ENCODE data around the gene FMNL2. TPM values are rescaled to one million over a fixed set of nuclear protein-coding genes. Genes with fewer than 3 reads are reported as not detected.

FMNL2 gene
- total and polyA plus RNA-seq, 2 experiments from 2014 or later, result 16.5 to 45.4 TPM

- TF ChIP-seq, protein P1, sequence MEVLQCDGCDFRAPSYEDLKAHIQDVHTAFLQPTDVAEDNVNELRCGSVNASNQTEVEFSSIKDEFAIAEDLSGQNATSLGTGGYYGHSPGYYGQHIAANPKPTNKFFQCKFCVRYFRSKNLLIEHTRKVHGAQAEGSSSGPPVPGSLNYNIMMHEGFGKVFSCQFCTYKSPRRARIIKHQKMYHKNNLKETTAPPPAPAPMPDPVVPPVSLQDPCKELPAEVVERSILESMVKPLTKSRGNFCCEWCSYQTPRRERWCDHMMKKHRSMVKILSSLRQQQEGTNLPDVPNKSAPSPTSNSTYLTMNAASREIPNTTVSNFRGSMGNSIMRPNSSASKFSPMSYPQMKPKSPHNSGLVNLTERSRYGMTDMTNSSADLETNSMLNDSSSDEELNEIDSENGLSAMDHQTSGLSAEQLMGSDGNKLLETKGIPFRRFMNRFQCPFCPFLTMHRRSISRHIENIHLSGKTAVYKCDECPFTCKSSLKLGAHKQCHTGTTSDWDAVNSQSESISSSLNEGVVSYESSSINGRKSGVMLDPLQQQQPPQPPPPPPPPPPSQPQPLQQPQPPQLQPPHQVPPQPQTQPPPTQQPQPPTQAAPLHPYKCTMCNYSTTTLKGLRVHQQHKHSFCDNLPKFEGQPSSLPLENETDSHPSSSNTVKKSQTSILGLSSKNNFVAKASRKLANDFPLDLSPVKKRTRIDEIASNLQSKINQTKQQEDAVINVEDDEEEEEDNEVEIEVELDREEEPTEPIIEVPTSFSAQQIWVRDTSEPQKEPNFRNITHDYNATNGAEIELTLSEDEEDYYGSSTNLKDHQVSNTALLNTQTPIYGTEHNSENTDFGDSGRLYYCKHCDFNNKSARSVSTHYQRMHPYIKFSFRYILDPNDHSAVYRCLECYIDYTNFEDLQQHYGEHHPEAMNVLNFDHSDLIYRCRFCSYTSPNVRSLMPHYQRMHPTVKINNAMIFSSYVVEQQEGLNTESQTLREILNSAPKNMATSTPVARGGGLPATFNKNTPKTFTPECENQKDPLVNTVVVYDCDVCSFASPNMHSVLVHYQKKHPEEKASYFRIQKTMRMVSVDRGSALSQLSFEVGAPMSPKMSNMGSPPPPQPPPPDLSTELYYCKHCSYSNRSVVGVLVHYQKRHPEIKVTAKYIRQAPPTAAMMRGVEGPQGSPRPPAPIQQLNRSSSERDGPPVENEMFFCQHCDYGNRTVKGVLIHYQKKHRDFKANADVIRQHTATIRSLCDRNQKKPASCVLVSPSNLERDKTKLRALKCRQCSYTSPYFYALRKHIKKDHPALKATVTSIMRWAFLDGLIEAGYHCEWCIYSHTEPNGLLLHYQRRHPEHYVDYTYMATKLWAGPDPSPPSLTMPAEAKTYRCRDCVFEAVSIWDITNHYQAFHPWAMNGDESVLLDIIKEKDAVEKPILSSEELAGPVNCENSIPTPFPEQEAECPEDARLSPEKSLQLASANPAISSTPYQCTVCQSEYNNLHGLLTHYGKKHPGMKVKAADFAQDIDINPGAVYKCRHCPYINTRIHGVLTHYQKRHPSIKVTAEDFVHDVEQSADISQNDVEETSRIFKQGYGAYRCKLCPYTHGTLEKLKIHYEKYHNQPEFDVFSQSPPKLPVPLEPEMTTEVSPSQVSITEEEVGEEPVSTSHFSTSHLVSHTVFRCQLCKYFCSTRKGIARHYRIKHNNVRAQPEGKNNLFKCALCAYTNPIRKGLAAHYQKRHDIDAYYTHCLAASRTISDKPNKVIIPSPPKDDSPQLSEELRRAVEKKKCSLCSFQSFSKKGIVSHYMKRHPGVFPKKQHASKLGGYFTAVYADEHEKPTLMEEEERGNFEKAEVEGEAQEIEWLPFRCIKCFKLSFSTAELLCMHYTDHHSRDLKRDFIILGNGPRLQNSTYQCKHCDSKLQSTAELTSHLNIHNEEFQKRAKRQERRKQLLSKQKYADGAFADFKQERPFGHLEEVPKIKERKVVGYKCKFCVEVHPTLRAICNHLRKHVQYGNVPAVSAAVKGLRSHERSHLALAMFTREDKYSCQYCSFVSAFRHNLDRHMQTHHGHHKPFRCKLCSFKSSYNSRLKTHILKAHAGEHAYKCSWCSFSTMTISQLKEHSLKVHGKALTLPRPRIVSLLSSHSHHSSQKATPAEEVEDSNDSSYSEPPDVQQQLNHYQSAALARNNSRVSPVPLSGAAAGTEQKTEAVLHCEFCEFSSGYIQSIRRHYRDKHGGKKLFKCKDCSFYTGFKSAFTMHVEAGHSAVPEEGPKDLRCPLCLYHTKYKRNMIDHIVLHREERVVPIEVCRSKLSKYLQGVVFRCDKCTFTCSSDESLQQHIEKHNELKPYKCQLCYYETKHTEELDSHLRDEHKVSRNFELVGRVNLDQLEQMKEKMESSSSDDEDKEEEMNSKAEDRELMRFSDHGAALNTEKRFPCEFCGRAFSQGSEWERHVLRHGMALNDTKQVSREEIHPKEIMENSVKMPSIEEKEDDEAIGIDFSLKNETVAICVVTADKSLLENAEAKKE (CRISPR knock-in tag; IDR thresholded peaks at IDR 0.05), result no peak
- TF ChIP-seq POLR2AphosphoS5 (IDR thresholded peaks at IDR 0.05; ENCODE audit: low read depth) (no peak), NANOG (IDR thresholded peaks at IDR 0.05; ENCODE audit: borderline replicate concordance) (no peak), JUNB (IDR thresholded peaks at IDR 0.05; ENCODE audit: unreplicated experiment) (no peak), EZH2phosphoT487 (IDR thresholded peaks at IDR 0.05; ENCODE audit: unreplicated experiment) (no peak), CREB1 (CRISPR knock-in tag; IDR thresholded peaks at IDR 0.05; ENCODE audit: low read depth) (no peak), ETS1 (IDR thresholded peaks at IDR 0.05) (no peak), EZH2 (IDR thresholded peaks at IDR 0.05; ENCODE audit: low read depth, unreplicated experiment) (no peak)
These were observed 278.3 kb downstream of the FMNL2 start (continued) for GRCh38 chr2:152613235-152613634.

DNA sequence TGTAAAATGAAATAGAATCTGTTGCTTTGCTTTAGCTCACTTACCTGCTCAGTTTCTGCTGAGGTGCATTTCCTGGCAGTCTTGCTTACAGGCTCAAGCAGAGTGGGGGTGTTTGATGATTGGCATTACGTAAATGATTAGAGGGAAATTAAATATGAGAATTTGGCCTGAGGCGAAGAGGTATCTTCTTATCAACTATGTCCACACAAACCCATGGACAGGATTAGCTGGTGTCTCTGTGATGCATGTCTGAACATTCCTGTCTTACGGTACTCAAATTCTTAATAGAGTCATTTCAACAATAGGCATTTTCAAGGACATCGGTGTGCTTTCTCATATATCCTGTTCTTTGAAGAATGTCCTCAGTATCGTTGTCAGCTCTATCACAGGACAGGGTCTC, 280.2 kb downstream of the FMNL2 start:
- Histone ChIP-seq H3K36me3 (ENCODE audit: insufficient read depth) (peaks cover 6% of the 10 kb centered on the region; the same call in 1 of the 2 replicates), H3K4me1 (ENCODE audit: insufficient read depth) (no peaks in the 10 kb centered on the region), H3K9me2 (ENCODE audit: insufficient read depth) (no peaks in the 10 kb centered on the region), H4K20me1 (replicated peaks; ENCODE audit: insufficient read depth) (peaks cover 2% of the 10 kb centered on the region; the same call in 1 of the 2 replicates), H3F3A (replicated peaks; ENCODE audit: low read depth) (no peaks in the 10 kb centered on the region), H3K27ac (ENCODE audit: low read depth) (no peak overlapping the region), H3K79me2 (replicated peaks; ENCODE audit: insufficient read depth) (no peaks in the 10 kb centered on the region), H3K27me3 (ENCODE audit: insufficient read depth) (no peaks in the 10 kb centered on the region), H2AFZ (no peak overlapping the region), H3K4me2 (no peak overlapping the region), H3K4me3 (no peak overlapping the region)
- Mint-ChIP-seq H3K27ac (no peak overlapping the region), H3K9me3 (no peaks in the 10 kb centered on the region), H3K4me1 (peaks cover 4% of the 10 kb centered on the region; the same call in 1 of the 3 replicates), H3K4me3 (no peak overlapping the region), H3K36me3 (ENCODE audit: low read depth) (peaks cover 39% of the 10 kb centered on the region), H3K27me3 (ENCODE audit: insufficient read depth, low read depth, poor library complexity) (peaks cover 1% of the 10 kb centered on the region)
- no peak for ATAC-seq
- no peak for DNase-seq (ENCODE audit: low spot score)
- no peak for TF ChIP-seq STAT1 (IDR thresholded peaks at IDR 0.05; ENCODE audit: unreplicated experiment)
- TF ChIP-seq EZH2phosphoT487 (IDR thresholded peaks at IDR 0.05; ENCODE audit: unreplicated experiment), result no peak
